DOHH2 (cell line): Measurements from ENCODE around the gene EFHD2.

ENCODE experiments used
- H3F3A ChIP-seq: fragments of 200-600 bp; sonication (generic), shearing (Covaris generic); 2 replicates; pipeline ENCODE4 v1.6.0; 2016; ENCODE audit warnings: antibody characterized with exemption, mild to moderate bottlenecking; ENCODE audit not compliant: control insufficient read depth, insufficient read depth
- H3K27ac ChIP-seq: fragments of 200-600 bp; sonication (generic); 2 replicates; pipeline ENCODE4 v1.5.1; 2014; ENCODE audit warnings: low read depth, mild to moderate bottlenecking, low read length, moderate library complexity
- H3K27me3 ChIP-seq: fragments of 200-600 bp; sonication (generic); 2 replicates; pipeline ENCODE4 v1.6.1; 2014; ENCODE audit warnings: mild to moderate bottlenecking, low read length, mixed read lengths; ENCODE audit not compliant: control insufficient read depth
- H3K36me3 ChIP-seq: fragments of 200-600 bp; sonication (generic); 2 replicates; pipeline ENCODE4 v1.6.1; 2014; ENCODE audit warnings: mild to moderate bottlenecking, low read length, moderate library complexity, mixed read lengths; ENCODE audit not compliant: control insufficient read depth
- H3K4me1 ChIP-seq: fragments of 200-600 bp; sonication (generic); 2 replicates; pipeline ENCODE4 v1.6.1; 2014; ENCODE audit warnings: mild to moderate bottlenecking, low read length, mixed read lengths; ENCODE audit not compliant: control insufficient read depth
- H3K4me2 ChIP-seq: fragments of 200-600 bp; sonication (generic); 2 replicates; pipeline ENCODE4 v1.6.0; 2014; ENCODE audit warnings: mild to moderate bottlenecking, low read length, moderate library complexity
- H3K4me3 ChIP-seq: fragments of 200-600 bp; sonication (generic); 2 replicates; pipeline ENCODE4 v1.5.1; 2014; ENCODE audit warnings: mild to moderate bottlenecking, low read length, mixed read lengths
- H3K79me2 ChIP-seq: fragments of 200-600 bp; sonication (generic); 2 replicates; pipeline ENCODE4 v1.6.1; 2014; ENCODE audit warnings: mild to moderate bottlenecking, low read length, mixed read lengths; ENCODE audit not compliant: control insufficient read depth
- H3K9me2 ChIP-seq: fragments of 200-600 bp; sonication (generic); replicated peaks from 2 replicates; pipeline ENCODE4 v1.6.1; 2014; ENCODE audit warnings: mild to moderate bottlenecking, low read length, mixed read lengths; ENCODE audit not compliant: control insufficient read depth
- H3K9me3 ChIP-seq: fragments of 200-600 bp; sonication (generic); 2 replicates; pipeline ENCODE4 v1.6.1; 2014; ENCODE audit warnings: antibody characterized with exemption, low read length, mixed read lengths; ENCODE audit not compliant: control insufficient read depth, insufficient read depth
- H4K20me1 ChIP-seq: fragments of 200-600 bp; sonication (generic); 2 replicates; pipeline ENCODE4 v1.6.0; 2014; ENCODE audit warnings: low read depth, mild to moderate bottlenecking, antibody characterized with exemption, low read length, moderate library complexity; ENCODE audit not compliant: control insufficient read depth, insufficient read depth
- CTCF ChIP-seq: fragments of 200-600 bp; sonication (generic); IDR thresholded peaks from one replicate; pipeline ENCODE4 v1.5.1; 2014; ENCODE audit warnings: antibody characterized with exemption, mild to moderate bottlenecking, low read depth, low read length; ENCODE audit not compliant: poor library complexity, severe bottlenecking
- EZH2phosphoT487 ChIP-seq: fragments of 200-600 bp; sonication (generic); IDR thresholded peaks from 2 replicates; pipeline ENCODE4 v1.6.1; 2017; ENCODE audit warnings: borderline replicate concordance, mild to moderate bottlenecking, antibody characterized with exemption, low read length, moderate library complexity, mixed read lengths

Gene EFHD2

DNA sequence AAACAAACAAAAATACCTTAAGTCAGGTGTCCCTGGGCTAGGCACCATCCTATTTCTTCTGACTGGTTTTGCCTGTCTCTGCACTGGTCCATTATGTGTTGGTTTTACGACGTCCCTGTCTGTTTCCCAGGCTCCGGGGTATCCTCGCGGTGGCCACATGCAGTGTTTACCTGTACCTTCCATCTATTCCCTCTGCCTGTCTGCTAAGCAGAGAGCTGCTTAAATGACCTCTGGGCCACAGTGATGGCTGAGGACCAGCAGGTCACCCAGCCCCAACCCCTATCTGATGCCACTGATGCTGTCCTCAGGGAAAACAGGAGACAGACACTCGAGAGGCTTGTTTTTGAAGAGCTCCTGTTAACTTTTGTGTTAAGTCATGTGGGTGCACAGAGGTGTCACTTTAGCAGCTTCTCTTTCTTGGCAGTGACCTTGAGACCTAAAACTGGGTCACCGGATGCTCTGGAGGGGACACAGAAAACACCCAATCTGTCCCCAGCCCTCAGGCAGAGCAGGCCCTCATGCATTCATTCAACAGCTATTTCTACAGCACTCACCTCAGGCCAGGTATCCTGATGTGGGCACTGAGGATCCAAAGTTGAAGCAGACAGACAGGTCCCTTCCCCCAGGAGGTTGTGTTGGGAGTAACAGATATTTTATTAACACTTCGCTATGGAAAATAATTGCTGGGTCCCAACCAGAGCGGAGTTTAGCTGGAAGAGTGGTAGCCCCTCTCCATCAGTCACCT is 4.4 kb upstream of the EFHD2 start:
- H3K4me3 ChIP-seq: no peak overlapping the region
- H3K27me3 ChIP-seq: peaks cover 29% of the 10 kb centered on the region
- no peak overlapping the region for H3K4me2 ChIP-seq
- H3K9me2 ChIP-seq: no peaks in the 10 kb centered on the region
- peaks cover 8% of the 10 kb centered on the region for H3F3A ChIP-seq
- peaks cover 5% of the 10 kb centered on the region for H3K79me2 ChIP-seq
- H3K4me1 ChIP-seq: peaks cover 36% of the 10 kb centered on the region
- no peak for TF ChIP-seq CTCF
- TF ChIP-seq EZH2phosphoT487: no peak
- H4K20me1 ChIP-seq: no peaks in the 10 kb centered on the region
- peaks cover 1% of the 10 kb centered on the region for H3K36me3 ChIP-seq
- H3K27ac ChIP-seq: no peak overlapping the region
- no peaks in the 10 kb centered on the region for H3K9me3 ChIP-seq

DNA sequence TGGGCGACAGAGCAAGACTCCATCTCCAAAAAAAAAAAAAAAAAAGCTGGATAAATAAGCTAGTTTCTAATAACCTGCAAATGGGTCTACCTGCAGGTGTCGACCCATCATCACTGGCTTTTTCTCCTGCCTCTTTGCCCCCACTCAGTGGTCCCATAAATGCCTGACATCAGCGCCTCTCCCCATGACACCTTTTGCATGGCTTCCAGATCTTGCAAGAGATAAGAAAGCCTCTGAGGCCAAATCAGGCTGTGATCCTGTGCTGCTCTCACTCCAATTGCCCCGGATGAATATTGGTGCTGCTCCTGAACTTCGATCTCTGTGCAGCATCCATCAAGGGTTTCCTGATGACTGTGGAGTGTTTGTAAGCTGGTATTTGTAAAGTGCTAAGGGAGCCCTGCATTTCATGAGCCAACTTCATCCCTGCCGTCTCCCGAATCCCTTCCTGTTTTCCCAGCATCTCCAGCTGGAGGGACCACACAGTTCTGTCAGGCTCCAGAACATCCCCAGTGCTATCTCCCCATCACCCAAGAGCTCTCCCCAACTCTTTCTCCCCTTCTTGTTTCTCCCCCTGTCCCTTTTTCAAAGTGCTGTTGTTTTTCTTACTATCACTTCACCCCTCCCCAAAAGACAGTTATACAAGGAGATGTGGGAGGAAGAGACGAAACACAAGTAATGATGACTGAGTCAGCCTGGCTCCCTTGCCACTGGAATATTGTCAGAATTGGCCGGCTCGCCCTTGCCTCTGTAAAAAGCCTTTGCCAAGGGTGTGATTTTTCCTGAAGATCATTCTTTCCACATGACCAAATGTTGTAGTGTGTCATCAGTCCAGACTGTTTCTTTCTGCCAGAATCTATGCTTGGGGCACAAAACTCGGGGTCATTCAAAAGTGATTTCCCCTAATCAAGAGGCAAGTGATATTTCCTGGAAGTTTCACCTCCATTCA is 2.8 kb upstream of the EFHD2 start:
- H3K4me3 ChIP-seq: no peak overlapping the region
- no peaks in the 10 kb centered on the region for H3K9me3 ChIP-seq
- H3K4me2 ChIP-seq: no peak overlapping the region
- peaks cover 31% of the 10 kb centered on the region for H3K4me1 ChIP-seq
- H3K79me2 ChIP-seq: peaks cover 21% of the 10 kb centered on the region
- peaks cover 7% of the 10 kb centered on the region; the same call in 1 of the 2 replicates for H4K20me1 ChIP-seq
- peaks cover 29% of the 10 kb centered on the region for H3K27me3 ChIP-seq
- no peaks in the 10 kb centered on the region for H3K9me2 ChIP-seq
- H3F3A ChIP-seq: peaks cover 8% of the 10 kb centered on the region
- TF ChIP-seq EZH2phosphoT487 (no peak), CTCF (no peak)
- no peak overlapping the region for H3K27ac ChIP-seq
- peaks cover 5% of the 10 kb centered on the region for H3K36me3 ChIP-seq

- no peak overlapping the region for H3K27ac ChIP-seq
- H3K36me3 ChIP-seq: peaks cover 8% of the 10 kb centered on the region
- H3K4me1 ChIP-seq: peaks cover 28% of the 10 kb centered on the region
- H3K4me2 ChIP-seq: no peak overlapping the region
- peaks cover 29% of the 10 kb centered on the region for H3K27me3 ChIP-seq
- H3K4me3 ChIP-seq: no peak overlapping the region
- peaks cover 8% of the 10 kb centered on the region for H3F3A ChIP-seq
- H3K79me2 ChIP-seq: peaks cover 28% of the 10 kb centered on the region
- no peaks in the 10 kb centered on the region for H3K9me3 ChIP-seq
- TF ChIP-seq CTCF (no peak), EZH2phosphoT487 (no peak)
- H4K20me1 ChIP-seq: peaks cover 14% of the 10 kb centered on the region; the same call in 1 of the 2 replicates
- H3K9me2 ChIP-seq: no peaks in the 10 kb centered on the region
Observed at GRCh38 chr1:15407580-15407979, 2.1 kb upstream of the EFHD2 start.
